Coronary artery (tissue), 2 donors: ENCODE results near the gene TIGD1.

Source experiments
- DNase-seq: peaks from one replicate; pipeline ENCODE4 v3.0.0-alpha.2; 2017; ENCODE audit warnings: low spot score
- H3K27ac ChIP-seq, 2 donors: fragments of 200-600 bp; sonication (generic); one replicate each; pipeline ENCODE4 v1.5.1; 2016 to 2019
- H3K4me3 ChIP-seq: fragments of 200-600 bp; sonication (generic); 2 replicates; pipeline ENCODE4 v1.5.1; 2016; ENCODE audit warnings: mild to moderate bottlenecking, moderate library complexity
- CTCF ChIP-seq: fragments of 200-600 bp; sonication (generic); IDR thresholded peaks from one replicate; pipeline ENCODE4 v1.5.1; 2019; ENCODE audit warnings: antibody characterized with exemption

TIGD1 gene

DNA sequence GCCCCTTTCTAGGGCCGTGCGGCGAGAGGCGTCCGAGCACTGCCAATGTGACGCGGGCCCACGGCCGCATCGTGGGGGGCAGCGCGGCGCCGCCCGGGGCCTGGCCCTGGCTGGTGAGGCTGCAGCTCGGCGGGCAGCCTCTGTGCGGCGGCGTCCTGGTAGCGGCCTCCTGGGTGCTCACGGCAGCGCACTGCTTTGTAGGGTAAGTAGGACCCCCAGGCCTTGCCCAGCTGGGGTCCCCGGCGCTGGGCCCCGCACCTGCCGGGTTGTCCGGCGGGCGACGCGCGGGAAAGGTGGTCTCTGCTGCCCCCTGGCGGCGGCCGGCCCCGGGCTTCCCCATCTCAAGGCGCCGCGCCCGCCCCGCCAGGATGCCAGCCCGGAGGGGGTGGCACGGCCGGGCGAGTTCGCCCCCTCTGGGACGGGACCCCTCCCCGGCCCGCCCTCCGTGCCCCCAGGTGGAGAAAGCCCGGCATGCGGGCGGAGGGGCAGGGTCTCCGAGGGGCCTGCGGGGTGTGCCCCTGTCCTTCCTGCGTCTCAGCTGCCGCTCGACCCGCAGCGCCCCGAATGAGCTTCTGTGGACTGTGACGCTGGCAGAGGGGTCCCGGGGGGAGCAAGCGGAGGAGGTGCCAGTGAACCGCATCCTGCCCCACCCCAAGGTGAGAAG, 28.3 kb downstream of the TIGD1 start:
- no peak for DNase-seq
- peak; percentile 90 for TF ChIP-seq CTCF
- Histone ChIP-seq H3K4me3 (peak overlapping the region; percentile 65), H3K27ac (no peak overlapping the region)

DNA sequence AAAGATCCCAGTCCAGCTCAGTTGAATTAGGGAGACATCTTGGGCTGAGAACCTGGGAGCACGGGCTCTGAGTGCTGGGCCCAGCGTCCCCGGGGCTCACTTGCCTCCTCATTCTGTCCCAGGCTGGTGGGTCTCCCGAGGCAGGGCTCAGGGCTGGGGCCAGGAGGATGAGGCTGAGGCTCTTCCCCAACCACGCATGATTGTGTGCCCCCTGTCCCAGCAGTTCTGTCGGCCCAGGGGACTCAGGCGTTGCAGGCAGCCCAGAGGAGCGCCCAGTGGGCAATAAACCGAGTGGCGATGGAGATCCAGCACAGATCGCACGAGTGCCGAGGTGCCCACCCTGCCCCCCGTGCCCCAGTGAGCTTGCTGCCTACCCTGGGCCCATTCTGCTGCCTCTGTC, 29.3 kb downstream of the TIGD1 start:
- H3K27ac ChIP-seq, result no peak overlapping the region
- TF ChIP-seq CTCF, result no peak
- no peak for DNase-seq
- no peak overlapping the region for H3K4me3 ChIP-seq

DNA sequence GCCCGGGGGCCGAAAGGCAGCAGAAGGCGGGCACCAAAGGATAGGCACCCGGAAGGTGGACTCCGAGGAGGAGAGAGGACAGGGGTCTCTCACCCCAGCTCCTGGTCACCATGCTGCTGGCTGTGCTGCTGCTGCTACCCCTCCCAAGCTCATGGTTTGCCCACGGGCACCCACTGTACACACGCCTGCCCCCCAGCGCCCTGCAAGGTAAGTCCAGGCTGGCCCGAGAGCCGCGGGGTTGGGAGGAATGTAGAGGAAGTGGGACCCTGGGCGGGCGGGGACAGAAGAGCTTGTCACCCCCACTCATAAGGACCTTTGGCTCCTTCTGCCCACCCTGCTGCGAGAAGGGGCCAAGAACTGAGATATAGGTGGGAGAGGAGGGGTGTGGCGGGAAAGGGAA, 29.9 kb downstream of the TIGD1 start:
- H3K27ac ChIP-seq, result no peak overlapping the region
- no peak for DNase-seq
- no peak overlapping the region for H3K4me3 ChIP-seq
- no peak for TF ChIP-seq CTCF

DNA sequence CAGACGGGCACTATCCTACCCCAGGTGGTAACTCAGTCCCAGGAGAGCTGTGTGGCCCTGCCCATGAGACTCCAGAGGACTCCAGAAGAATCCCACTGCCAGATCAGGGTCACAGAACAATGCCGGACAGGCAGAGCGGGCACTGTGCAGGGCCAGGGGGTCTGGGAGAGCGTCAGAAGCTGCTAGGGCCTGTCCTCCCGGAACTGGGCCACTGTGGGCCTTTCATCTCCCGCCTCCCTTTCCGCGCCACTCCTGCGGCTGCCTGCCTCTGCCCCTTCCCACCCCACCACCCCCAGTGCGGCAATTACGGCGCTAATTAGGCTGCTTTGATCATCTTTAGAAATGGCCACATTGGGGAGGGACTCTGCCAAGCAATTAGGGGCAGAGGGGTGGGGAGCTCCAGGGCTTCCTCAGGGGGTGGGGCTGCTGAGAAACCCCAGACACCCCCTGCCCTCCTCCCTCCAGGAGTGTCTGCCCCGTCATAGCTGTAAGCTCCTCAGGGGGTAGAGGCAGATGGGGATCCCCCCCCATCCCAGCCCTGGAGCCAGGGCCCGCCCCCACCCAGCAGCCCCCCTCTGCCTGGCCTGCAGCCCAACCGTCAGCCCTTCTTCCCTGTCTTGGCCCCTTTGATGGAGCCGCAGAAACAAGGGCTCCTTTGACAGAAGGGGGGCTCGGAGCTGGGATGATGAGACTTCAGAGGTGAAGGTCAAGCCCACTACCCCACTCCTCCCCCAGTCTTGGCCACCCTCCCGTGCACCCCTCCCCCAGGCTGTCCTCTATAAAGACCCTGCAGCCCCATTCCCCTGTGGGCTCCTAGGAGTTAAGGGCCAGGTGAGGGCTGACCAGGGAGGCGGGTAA, 30.5 kb downstream of the TIGD1 start, which contains the start of gene PRSS56:
PRSS56 (plus strand) TSS at position 808 of the 858 bp plus-strand sequence. CDS start 211 bp downstream, outside the sequence.
- Histone ChIP-seq H3K4me3 (no peak within 1 kb of the TSS), H3K27ac (no peak within 1 kb of the TSS)
- no peak for TF ChIP-seq CTCF
- no peak for DNase-seq

DNA sequence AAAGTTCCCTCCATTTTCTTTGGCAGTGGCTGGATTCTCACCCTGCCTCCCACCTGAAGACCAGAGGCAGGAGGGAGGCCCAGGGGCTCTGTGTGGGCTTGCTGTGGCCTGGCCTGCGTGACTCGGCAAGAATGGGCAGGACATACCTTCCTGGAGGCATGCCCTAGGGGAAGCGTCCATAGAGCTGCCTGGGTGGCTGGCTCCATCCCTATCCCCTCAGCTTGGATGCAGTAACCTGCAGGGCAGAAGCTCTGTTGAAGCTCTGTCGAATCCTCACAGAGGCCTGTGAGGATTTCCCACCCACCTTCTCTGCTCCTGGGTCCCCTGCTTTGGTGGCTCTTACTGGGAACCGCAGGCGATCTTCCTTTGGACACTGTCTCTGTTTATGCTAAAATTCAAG, 31.5 kb downstream of the TIGD1 start:
- H3K4me3 ChIP-seq, result no peak overlapping the region
- TF ChIP-seq CTCF, result no peak
- no peak for DNase-seq
- no peak overlapping the region for H3K27ac ChIP-seq

DNA sequence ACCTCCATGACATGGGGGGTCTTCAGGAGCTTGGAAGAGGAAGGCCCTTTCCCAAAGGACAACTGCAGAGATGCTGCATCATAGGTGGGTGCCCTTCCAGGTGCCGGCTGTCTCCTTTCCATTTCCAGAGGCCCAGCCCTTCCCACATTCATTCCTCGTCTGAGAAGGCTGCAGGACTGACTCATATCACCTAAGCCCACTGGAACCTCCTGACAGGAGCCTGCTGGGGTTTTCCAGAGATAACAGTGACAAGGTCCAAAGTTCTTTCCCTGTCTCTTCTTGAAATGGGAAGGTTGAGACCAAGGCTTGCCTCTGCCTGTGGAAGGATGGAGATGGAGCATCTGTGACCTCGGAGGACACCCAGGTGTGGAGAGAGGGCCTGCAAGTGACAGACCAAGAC, 33.8 kb downstream of the TIGD1 start:
- Histone ChIP-seq H3K27ac (no peak overlapping the region), H3K4me3 (no peak overlapping the region)
- TF ChIP-seq CTCF, result no peak
- no peak for DNase-seq
